Common myeloid progenitor, CD34-positive (primary cell): ENCODE measurements around the gene NUDCD3.

Experiments
- CTCF ChIA-PET: fragments of 350-600 bp; sonication (Branson Sonifier 250); formaldehyde crosslinking; loops from one replicate; lab custom pipeline; 2021; ENCODE audit warnings: antibody characterized with exemption; lab: Charles Lee
- POLR2A ChIA-PET: fragments of 350-600 bp; sonication (Branson Sonifier 250); formaldehyde crosslinking; loops from one replicate; lab custom pipeline; 2021; ENCODE audit warnings: antibody characterized with exemption; lab: Charles Lee
- DNase-seq, 3 donors: peaks; one replicate each; pipeline versions ENCODE4 v3.0.0 to v3.0.0-alpha.2; 2013
- H3K27ac ChIP-seq, 2 experiments: 1 replicate in 1 of 2; 2 replicates in 1 of 2; pipeline ENCODE4 v1.7.0; 2013; ENCODE audit warnings: inconsistent platforms in 2 of 2, low read length in 2 of 2, mild to moderate bottlenecking in 2 of 2, low read depth in 1 of 2, moderate library complexity in 1 of 2; ENCODE audit not compliant: severe bottlenecking in 2 of 2, insufficient read depth in 1 of 2, poor library complexity in 1 of 2
- H3K27me3 ChIP-seq, 5 experiments: replicated peaks in 2 of 5; 1 replicate in 3 of 5; 2 replicates in 2 of 5; pipeline versions ENCODE4 v1.6.1 to v1.7.0; 2013; ENCODE audit warnings: low read length in 4 of 5, mild to moderate bottlenecking in 2 of 5, moderate library complexity in 2 of 5, inconsistent platforms in 1 of 5; ENCODE audit not compliant: insufficient read depth in 5 of 5, control insufficient read depth in 4 of 5
- H3K36me3 ChIP-seq, 4 experiments: 1 replicate in 2 of 4; 2 replicates in 2 of 4; pipeline versions ENCODE4 v1.6.1 to v1.7.0; 2013; ENCODE audit warnings: low read length in 3 of 4, control low read depth in 1 of 4, mild to moderate bottlenecking in 1 of 4; ENCODE audit not compliant: control insufficient read depth in 4 of 4, insufficient read depth in 4 of 4
- H3K4me1 ChIP-seq, 4 experiments: 1 replicate in 3 of 4; 2 replicates in 1 of 4; pipeline versions ENCODE4 v1.6.1 to v1.7.1; 2013; ENCODE audit warnings: low read length in 3 of 4, mild to moderate bottlenecking in 3 of 4, control low read depth in 1 of 4, inconsistent platforms in 1 of 4, moderate library complexity in 1 of 4; ENCODE audit not compliant: control insufficient read depth in 4 of 4, insufficient read depth in 4 of 4; ENCODE audit errors: control extremely low read depth in 1 of 4
- H3K4me3 ChIP-seq, 7 experiments: 1 replicate in 4 of 7; 2 replicates in 3 of 7; pipeline versions ENCODE4 v1.5.1 to v1.7.0; 2013; ENCODE audit warnings: mild to moderate bottlenecking in 7 of 7, low read length in 6 of 7, moderate library complexity in 6 of 7, inconsistent platforms in 2 of 7, low read depth in 2 of 7, control low read depth in 1 of 7; ENCODE audit not compliant: insufficient read depth in 4 of 7, control insufficient read depth in 1 of 7; ENCODE audit errors: extremely low read depth in 1 of 7
- H3K9me3 ChIP-seq, 5 experiments: 1 replicate in 4 of 5; 2 replicates in 1 of 5; pipeline versions ENCODE4 v1.6.1 to v1.7.1; 2013; ENCODE audit warnings: low read length in 4 of 5, mild to moderate bottlenecking in 2 of 5, inconsistent platforms in 1 of 5, low read depth in 1 of 5, moderate library complexity in 1 of 5; ENCODE audit not compliant: control insufficient read depth in 4 of 5, insufficient read depth in 2 of 5; ENCODE audit errors: control extremely low read depth in 1 of 5
- WGBS: methylation state at CpG from one replicate; pipeline ENCODE4 v1.1.5; 2013; ENCODE audit not compliant: insufficient coverage; 5-methylcytosine and 5-hydroxymethylcytosine counted together

NUDCD3 gene

GRCh38 chr7:44385434-44386138 lies 104.9 kb downstream of the NUDCD3 start:
- Histone ChIP-seq H3K4me1 (no peaks in the 10 kb centered on the region), H3K27ac (no peak overlapping the region), H3K9me3 (no peaks in the 10 kb centered on the region), H3K27me3 (no peaks in the 10 kb centered on the region), H3K36me3 (peaks cover 13 to 79% (median 45%) of the 10 kb centered on the region in 4 experiments), H3K4me3 (no peak overlapping the region)
- POLR2A ChIA-PET = no interaction called here
- CTCF ChIA-PET = no interaction called here
- WGBS = 98% methylated on average over 13 of the region's 13 CpGs
- DNase-seq = no peak

GRCh38 chr7:44384586-44385433 lies 105.6 kb downstream of the NUDCD3 start:
- H3K27me3 ChIP-seq = no peaks in the 10 kb centered on the region
- 95% methylated on average over 14 of the region's 17 CpGs for WGBS
- H3K27ac ChIP-seq = no peak overlapping the region
- no peak for DNase-seq
- peaks cover 13 to 73% (median 41%) of the 10 kb centered on the region in 4 experiments for H3K36me3 ChIP-seq
- H3K4me3 ChIP-seq = no peak overlapping the region
- H3K4me1 ChIP-seq = no peaks in the 10 kb centered on the region
- H3K9me3 ChIP-seq = no peaks in the 10 kb centered on the region
- CTCF ChIA-PET = no interaction called here
- POLR2A ChIA-PET = no interaction called here

- no peaks in the 10 kb centered on the region for H3K4me1 ChIP-seq
- ChIA-PET CTCF (no interaction called here), POLR2A (no interaction called here)
- DNase-seq = no peak
- H3K9me3 ChIP-seq = no peaks in the 10 kb centered on the region
- no peak overlapping the region for H3K4me3 ChIP-seq
- H3K27me3 ChIP-seq = no peaks in the 10 kb centered on the region
- 94% methylated on average over 4 of the region's 11 CpGs for WGBS
- H3K36me3 ChIP-seq = peaks cover 10 to 61% (median 35%) of the 10 kb centered on the region in 4 experiments
- H3K27ac ChIP-seq = no peak overlapping the region
Observed at GRCh38 chr7:44383566-44383965, 106.9 kb downstream of the NUDCD3 start.

- CTCF ChIA-PET = no interaction called here
- DNase-seq = no peak
- WGBS = 99% methylated on average over 10 of the region's 13 CpGs
- H3K27me3 ChIP-seq = peaks cover 0 to 2% (median 0%) of the 10 kb centered on the region in 5 experiments
- no peaks in the 10 kb centered on the region for H3K4me1 ChIP-seq
- no peaks in the 10 kb centered on the region for H3K9me3 ChIP-seq
- peaks cover 10 to 52% (median 29%) of the 10 kb centered on the region in 4 experiments for H3K36me3 ChIP-seq
- POLR2A ChIA-PET = no interaction called here
- H3K27ac ChIP-seq = no peak overlapping the region
- no peak overlapping the region for H3K4me3 ChIP-seq
Observed at GRCh38 chr7:44382459-44383265, 107.8 kb downstream of the NUDCD3 start.

GRCh38 chr7:44381494-44382220 lies 108.8 kb downstream of the NUDCD3 start:
- no peak overlapping the region for H3K4me3 ChIP-seq
- DNase-seq = no peak
- H3K4me1 ChIP-seq = no peaks in the 10 kb centered on the region
- POLR2A ChIA-PET = no interaction called here
- CTCF ChIA-PET = no interaction called here
- WGBS = 97% methylated on average over 6 of the region's 9 CpGs
- H3K36me3 ChIP-seq = peaks cover 8 to 42% (median 23%) of the 10 kb centered on the region in 4 experiments
- no peaks in the 10 kb centered on the region for H3K9me3 ChIP-seq
- no peak overlapping the region for H3K27ac ChIP-seq
- peaks cover 0 to 2% (median 0%) of the 10 kb centered on the region in 5 experiments for H3K27me3 ChIP-seq

- Histone ChIP-seq H3K27ac (no peak overlapping the region), H3K9me3 (no peaks in the 10 kb centered on the region), H3K36me3 (peaks cover 4 to 35% (median 16%) of the 10 kb centered on the region in 4 experiments), H3K27me3 (peaks cover 0 to 2% (median 0%) of the 10 kb centered on the region in 5 experiments), H3K4me3 (no peak overlapping the region), H3K4me1 (no peaks in the 10 kb centered on the region)
- ChIA-PET POLR2A (no interaction called here), CTCF (no interaction called here)
- DNase-seq = no peak
- WGBS = 100% methylated on average over 3 of the region's 4 CpGs
Observed at GRCh38 chr7:44380831-44381493, 109.5 kb downstream of the NUDCD3 start.
